Measurements from ENCODE around the gene ZNF544.

The ZNF544 gene

GRCh38 chr19:58228585-58229254, at the start of gene ZNF544:
ZNF544 (plus strand) TSS chr19:58228914; CDS start chr19:58244024, 15,110 bp downstream.
- Histone ChIP-seq H3K9me3 (ENCODE audit: control insufficient read depth, insufficient read depth, low read length) (peaks cover 5% of the 10 kb centered on the region; the same call in 1 of the 2 replicates), H3K4me1 (ENCODE audit: insufficient read depth, low read length) (no peaks in the 10 kb centered on the region), H3K36me3 (ENCODE audit: insufficient read depth, low read length) (peaks cover 31% of the 10 kb centered on the region), H3K9ac (ENCODE audit: low read depth, low read length) (peak within 1 kb of the TSS; percentile 88)

GRCh38 chr19:58181902-58182576, 46.7 kb upstream of the ZNF544 start:
- no peaks in the 10 kb centered on the region for H3K4me1 ChIP-seq (ENCODE audit: insufficient read depth, low read length)
- H3K9me3 ChIP-seq (ENCODE audit: control insufficient read depth, insufficient read depth, low read length) = peaks cover 7% of the 10 kb centered on the region
- H3K9ac ChIP-seq (ENCODE audit: low read depth, low read length) = peak overlapping the region; percentile 49; the same call in 1 of the 2 replicates
- peaks cover 8% of the 10 kb centered on the region; the same call in 1 of the 2 replicates for H3K36me3 ChIP-seq (ENCODE audit: insufficient read depth, low read length)

GRCh38 chr19:58182577-58182988, 46.1 kb upstream of the ZNF544 start:
- peak overlapping the region; percentile 96; the same call in 1 of the 2 replicates for H3K9ac ChIP-seq (ENCODE audit: low read depth, low read length)
- H3K9me3 ChIP-seq (ENCODE audit: control insufficient read depth, insufficient read depth, low read length) = peaks cover 8% of the 10 kb centered on the region
- peaks cover 10% of the 10 kb centered on the region; the same call in 1 of the 2 replicates for H3K36me3 ChIP-seq (ENCODE audit: insufficient read depth, low read length)
- H3K4me1 ChIP-seq (ENCODE audit: insufficient read depth, low read length) = no peaks in the 10 kb centered on the region

- Histone ChIP-seq H3K9ac (ENCODE audit: low read depth, low read length) (peak within 1 kb of the TSS; percentile 96), H3K9me3 (ENCODE audit: control insufficient read depth, insufficient read depth, low read length) (peaks cover 8% of the 10 kb centered on the region), H3K36me3 (ENCODE audit: insufficient read depth, low read length) (peaks cover 13% of the 10 kb centered on the region), H3K4me1 (ENCODE audit: insufficient read depth, low read length) (no peaks in the 10 kb centered on the region)
Observed at GRCh38 chr19:58182989-58183816, 45.5 kb upstream of the ZNF544 start, which contains the start of gene ZNF274. ZNF274 (plus strand) TSS chr19:58183061; CDS start chr19:58183966, 905 bp downstream.

GRCh38 chr19:58183817-58184215, 44.9 kb upstream of the ZNF544 start:
- Histone ChIP-seq H3K36me3 (ENCODE audit: insufficient read depth, low read length) (peaks cover 13% of the 10 kb centered on the region), H3K9me3 (ENCODE audit: control insufficient read depth, insufficient read depth, low read length) (peaks cover 8% of the 10 kb centered on the region), H3K9ac (ENCODE audit: low read depth, low read length) (peak overlapping the region; percentile 96), H3K4me1 (ENCODE audit: insufficient read depth, low read length) (no peaks in the 10 kb centered on the region)

GRCh38 chr19:58196901-58197616, 31.7 kb upstream of the ZNF544 start:
- peaks cover 49% of the 10 kb centered on the region; the same call in 1 of the 2 replicates for H3K36me3 ChIP-seq (ENCODE audit: insufficient read depth, low read length)
- H3K9ac ChIP-seq (ENCODE audit: low read depth, low read length) = no peak overlapping the region
- no peaks in the 10 kb centered on the region for H3K4me1 ChIP-seq (ENCODE audit: insufficient read depth, low read length)
- peaks cover 70% of the 10 kb centered on the region for H3K9me3 ChIP-seq (ENCODE audit: control insufficient read depth, insufficient read depth, low read length)

- peaks cover 42% of the 10 kb centered on the region for H3K36me3 ChIP-seq (ENCODE audit: insufficient read depth, low read length)
- H3K4me1 ChIP-seq (ENCODE audit: insufficient read depth, low read length) = no peaks in the 10 kb centered on the region
- H3K9me3 ChIP-seq (ENCODE audit: control insufficient read depth, insufficient read depth, low read length) = peaks cover 52% of the 10 kb centered on the region
- no peak overlapping the region; the same call in 1 of the 2 replicates for H3K9ac ChIP-seq (ENCODE audit: low read depth, low read length)
Observed at GRCh38 chr19:58203814-58204475, 24.8 kb upstream of the ZNF544 start.

- H3K9me3 ChIP-seq (ENCODE audit: control insufficient read depth, insufficient read depth, low read length) = peaks cover 56% of the 10 kb centered on the region
- H3K36me3 ChIP-seq (ENCODE audit: insufficient read depth, low read length) = peaks cover 39% of the 10 kb centered on the region
- H3K9ac ChIP-seq (ENCODE audit: low read depth, low read length) = no peak overlapping the region; the same call in 1 of the 2 replicates
- no peaks in the 10 kb centered on the region for H3K4me1 ChIP-seq (ENCODE audit: insufficient read depth, low read length)
Observed at GRCh38 chr19:58204566-58204965, 24.1 kb upstream of the ZNF544 start.

- no peak overlapping the region for H3K9ac ChIP-seq (ENCODE audit: low read depth, low read length)
- peaks cover 50% of the 10 kb centered on the region for H3K9me3 ChIP-seq (ENCODE audit: control insufficient read depth, insufficient read depth, low read length)
- no peaks in the 10 kb centered on the region for H3K4me1 ChIP-seq (ENCODE audit: insufficient read depth, low read length)
- H3K36me3 ChIP-seq (ENCODE audit: insufficient read depth, low read length) = peaks cover 59% of the 10 kb centered on the region
Observed at GRCh38 chr19:58209577-58209976, 19.1 kb upstream of the ZNF544 start.

GRCh38 chr19:58212336-58213074, 16.2 kb upstream of the ZNF544 start:
- Histone ChIP-seq H3K36me3 (ENCODE audit: insufficient read depth, low read length) (peaks cover 51% of the 10 kb centered on the region), H3K4me1 (ENCODE audit: insufficient read depth, low read length) (no peaks in the 10 kb centered on the region), H3K9ac (ENCODE audit: low read depth, low read length) (no peak overlapping the region), H3K9me3 (ENCODE audit: control insufficient read depth, insufficient read depth, low read length) (peaks cover 43% of the 10 kb centered on the region)

GRCh38 chr19:58213075-58213369, 15.7 kb upstream of the ZNF544 start:
- Histone ChIP-seq H3K36me3 (ENCODE audit: insufficient read depth, low read length) (peaks cover 46% of the 10 kb centered on the region), H3K9ac (ENCODE audit: low read depth, low read length) (no peak overlapping the region), H3K4me1 (ENCODE audit: insufficient read depth, low read length) (no peaks in the 10 kb centered on the region), H3K9me3 (ENCODE audit: control insufficient read depth, insufficient read depth, low read length) (peaks cover 38% of the 10 kb centered on the region)

- H3K9ac ChIP-seq (ENCODE audit: low read depth, low read length) = no peak overlapping the region
- peaks cover 20% of the 10 kb centered on the region for H3K9me3 ChIP-seq (ENCODE audit: control insufficient read depth, insufficient read depth, low read length)
Observed at GRCh38 chr19:58217069-58217481, 11.6 kb upstream of the ZNF544 start.

More at GRCh38 chr19:58217069-58217481, 11.6 kb upstream of the ZNF544 start:
- peaks cover 18% of the 10 kb centered on the region; the same call in 1 of the 2 replicates for H3K36me3 ChIP-seq (ENCODE audit: insufficient read depth, low read length)
- no peaks in the 10 kb centered on the region for H3K4me1 ChIP-seq (ENCODE audit: insufficient read depth, low read length)

Measured in ES-I3 (cell line).